Posterior vena cava (tissue), 2 donors: ENCODE results near the gene JARID2. TPM values are rescaled to one million over a fixed set of nuclear protein-coding genes. Genes with fewer than 3 reads are reported as not detected.

Experiments
- DNase-seq: peaks from one replicate; pipeline ENCODE4 v3.0.0-alpha.2; 2020; ENCODE audit warnings: low spot score
- intact Hi-C, 2 donors: fragments of 100-400 bp; cut with DNase I; formaldehyde crosslinking; loops; one replicate each; pipeline versions ENCODE4 v1.14.1 to v1.14.2; 2022 to 2023
- total RNA-seq, 2 donors: library from RNA; stranded (reverse); fragmentation: NEBNext Ultra II Directional; extraction: Animal tissue kit (Norgen Biotek cat#: 25700); gene quantifications; one replicate each; pipeline ENCODE4 v1.2.1, GENCODE V29; 2021
- donor health status: DM: yes; HTN: yes; CAD: no.
- donor health status: DM: yes; HTN: yes; CAD: no.

Gene JARID2
- total RNA-seq, 2 donors from 2014 or later, result 8.3 to 9.5 TPM

DNA sequence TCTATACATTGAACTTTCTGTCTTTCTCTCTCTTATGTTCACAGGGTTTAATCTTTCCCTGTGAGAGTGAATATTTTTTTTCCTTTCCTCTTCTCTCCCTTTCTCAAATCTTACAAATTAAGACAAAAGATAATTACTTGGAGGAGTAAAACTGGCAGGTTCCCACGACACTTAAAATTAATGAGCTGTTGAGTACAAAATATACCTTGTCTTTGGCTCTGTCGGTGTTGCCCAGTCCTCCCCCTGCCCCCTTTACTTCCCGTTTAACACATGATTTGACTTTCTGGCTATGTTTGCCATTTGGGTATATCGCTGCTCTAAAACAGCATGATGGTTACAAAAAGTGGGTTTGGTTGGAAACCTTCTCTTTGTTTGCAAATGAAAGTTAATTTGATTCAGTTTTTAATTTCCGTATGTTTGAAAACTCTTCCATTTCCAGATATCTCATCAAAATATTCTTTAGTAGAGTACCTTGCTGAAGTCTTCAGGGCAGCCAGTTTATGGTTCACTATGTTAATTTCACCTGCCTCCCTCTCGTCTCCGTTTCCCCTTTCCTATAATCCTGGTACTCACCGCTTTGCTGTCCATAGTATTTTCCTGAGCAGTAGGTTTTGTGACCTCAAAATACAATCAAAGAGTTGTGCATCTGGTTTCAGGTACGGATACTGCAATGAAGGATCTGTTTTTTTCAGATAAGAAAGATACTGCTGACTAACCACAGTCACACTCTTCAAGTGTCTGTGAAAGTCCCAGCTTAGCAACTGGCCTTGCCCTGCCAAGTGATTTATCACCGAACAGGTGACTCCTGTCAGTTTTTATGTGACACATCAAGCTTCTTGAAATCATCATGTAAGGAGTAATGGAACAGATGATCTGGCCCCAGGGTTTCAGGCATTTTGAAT lies 235.8 kb downstream of the JARID2 start:
- intact Hi-C loops, result no loop called here
- DNase-seq, result no peak

DNA sequence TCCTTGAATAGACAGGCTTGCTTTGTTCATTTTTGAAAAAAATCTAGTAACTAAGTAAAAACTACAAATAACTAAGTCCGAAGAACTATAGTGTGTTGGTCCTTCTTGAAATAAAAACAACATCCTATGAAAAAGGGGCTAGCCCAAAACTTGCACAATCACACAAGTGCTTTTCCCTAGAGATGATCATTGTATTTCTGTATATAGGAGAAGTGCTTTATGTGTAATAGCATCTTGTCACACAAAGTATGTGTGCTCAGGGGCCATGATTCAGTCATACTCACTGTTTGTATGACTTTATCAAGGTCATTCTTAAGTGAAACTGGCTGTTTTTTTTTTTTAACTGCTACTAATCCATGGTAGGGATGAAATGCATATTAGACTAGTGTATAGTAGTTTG lies 237.2 kb downstream of the JARID2 start:
- no peak for DNase-seq
- intact Hi-C loops, result no loop called here

GRCh38 chr6:15484140-15484539 lies 238.3 kb downstream of the JARID2 start:
- intact Hi-C loops, result no loop called here
- DNase-seq, result no peak

DNA sequence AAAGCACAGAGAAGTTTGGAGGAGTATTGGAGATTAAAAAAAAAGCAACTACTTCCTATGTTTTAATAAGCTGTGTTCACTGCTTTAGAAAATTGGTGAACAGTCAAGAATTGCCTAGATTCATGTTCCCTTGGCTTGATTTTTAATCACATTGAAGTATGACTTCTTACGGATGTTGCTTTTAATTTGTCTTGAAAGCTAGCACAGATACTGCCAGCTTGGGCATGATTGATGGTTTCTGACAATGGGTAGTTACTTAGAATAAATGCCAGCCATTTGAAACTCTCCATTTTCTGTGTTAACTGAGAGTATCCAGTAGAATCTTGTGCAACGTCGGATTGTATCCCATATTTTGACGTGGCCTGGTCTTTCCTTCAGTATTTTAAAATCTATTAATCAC lies 239.0 kb downstream of the JARID2 start:
- DNase-seq, result no peak
- intact Hi-C loops, result no loop called here

- intact Hi-C loops, result no loop called here
- no peak for DNase-seq
Observed at GRCh38 chr6:15485936-15486335, 240.1 kb downstream of the JARID2 start.

GRCh38 chr6:15487262-15487661 lies 241.4 kb downstream of the JARID2 start:
- intact Hi-C loops, result no loop called here
- no peak for DNase-seq

DNA sequence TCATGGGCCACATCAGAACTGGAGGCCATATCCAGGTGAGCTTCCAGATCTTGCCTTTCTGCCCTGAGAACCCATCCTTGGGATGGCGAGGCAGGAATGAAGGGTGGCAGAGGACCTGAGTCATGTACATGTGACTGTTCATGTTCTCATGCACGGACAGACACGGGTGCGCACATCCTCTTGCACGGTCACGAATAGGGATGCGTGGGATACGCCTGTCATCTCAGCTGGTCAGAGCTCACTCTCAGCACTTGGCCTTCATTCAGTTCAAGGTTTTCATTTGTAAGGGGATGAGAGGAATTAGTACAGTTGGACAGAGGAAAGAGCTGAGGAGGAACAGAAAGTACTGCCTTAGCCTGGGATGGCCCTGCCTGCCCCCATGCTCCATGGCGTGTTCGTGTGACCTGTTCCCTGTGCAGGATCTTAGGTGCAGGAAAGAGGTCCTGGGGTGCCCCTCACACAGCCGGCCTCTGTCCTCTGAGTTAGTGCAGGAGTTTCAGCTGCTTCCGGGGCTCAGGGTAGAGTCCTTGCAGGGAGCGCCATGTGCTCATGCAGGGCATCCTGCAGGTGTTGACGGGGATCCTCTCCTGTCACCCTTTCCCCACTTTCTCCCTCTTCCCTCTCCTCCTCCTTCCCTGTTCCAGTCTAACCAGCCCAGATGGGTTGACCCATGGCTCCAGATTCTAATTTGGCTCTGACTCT lies 243.5 kb downstream of the JARID2 start:
- intact Hi-C loops, result no loop called here
- no peak for DNase-seq

- intact Hi-C loops, result no loop called here
- DNase-seq, result no peak
Observed at GRCh38 chr6:15490242-15491100, 244.6 kb downstream of the JARID2 start.

DNA sequence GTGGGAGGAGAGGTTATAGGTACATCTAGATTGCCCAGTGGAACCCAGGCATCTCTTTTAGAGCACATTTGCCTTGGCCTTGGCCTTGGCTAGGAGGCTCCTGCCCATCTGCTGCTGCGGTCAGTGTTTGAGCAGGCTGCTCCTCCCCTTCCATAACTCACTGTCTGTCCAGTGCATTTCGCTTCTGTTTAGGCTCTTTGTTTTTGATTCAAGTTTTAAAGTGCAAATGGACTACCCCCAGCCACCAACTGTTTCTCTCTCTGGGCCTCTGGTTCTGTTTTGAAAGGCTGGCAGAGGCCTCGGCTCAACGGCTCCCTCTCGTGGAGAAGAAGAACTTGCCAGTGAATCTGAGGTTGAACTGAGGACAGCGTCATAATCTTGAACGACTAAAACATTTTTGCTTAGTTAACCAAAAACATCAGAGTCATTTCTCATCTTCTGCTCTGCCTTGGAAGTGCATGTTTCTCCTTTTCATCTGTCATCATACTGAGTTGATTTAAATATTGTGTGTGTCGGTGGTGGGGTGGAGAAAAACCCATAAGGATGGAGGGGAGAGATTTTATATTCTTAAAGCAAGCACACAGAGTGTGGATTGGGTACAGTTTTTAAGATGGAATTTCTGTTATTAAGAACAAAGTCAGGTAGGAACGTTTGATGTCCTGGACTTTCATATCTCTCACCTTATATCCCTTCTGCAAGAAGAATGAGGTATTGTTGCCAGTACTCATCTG lies 245.6 kb downstream of the JARID2 start:
- intact Hi-C loops, result no loop called here

DNA sequence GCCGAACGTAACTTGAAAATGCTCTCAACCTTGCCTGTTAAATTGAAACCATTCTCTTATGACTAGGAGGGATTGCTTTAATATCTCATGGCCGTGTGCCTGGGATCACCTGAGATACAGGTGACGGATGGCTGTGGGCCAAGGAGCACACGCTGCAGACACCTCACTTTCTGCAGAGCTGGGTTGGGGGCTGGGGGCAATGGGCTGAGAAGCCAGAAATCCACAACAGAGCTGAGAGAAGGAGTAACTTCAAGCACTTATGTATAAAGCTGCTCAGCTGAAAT lies 246.1 kb downstream of the JARID2 start:
- intact Hi-C loops, result no loop called here
- DNase-seq, result no peak

More for the DNA sequence above, 245.6 kb downstream of the JARID2 start:
- DNase-seq, result no peak

DNA sequence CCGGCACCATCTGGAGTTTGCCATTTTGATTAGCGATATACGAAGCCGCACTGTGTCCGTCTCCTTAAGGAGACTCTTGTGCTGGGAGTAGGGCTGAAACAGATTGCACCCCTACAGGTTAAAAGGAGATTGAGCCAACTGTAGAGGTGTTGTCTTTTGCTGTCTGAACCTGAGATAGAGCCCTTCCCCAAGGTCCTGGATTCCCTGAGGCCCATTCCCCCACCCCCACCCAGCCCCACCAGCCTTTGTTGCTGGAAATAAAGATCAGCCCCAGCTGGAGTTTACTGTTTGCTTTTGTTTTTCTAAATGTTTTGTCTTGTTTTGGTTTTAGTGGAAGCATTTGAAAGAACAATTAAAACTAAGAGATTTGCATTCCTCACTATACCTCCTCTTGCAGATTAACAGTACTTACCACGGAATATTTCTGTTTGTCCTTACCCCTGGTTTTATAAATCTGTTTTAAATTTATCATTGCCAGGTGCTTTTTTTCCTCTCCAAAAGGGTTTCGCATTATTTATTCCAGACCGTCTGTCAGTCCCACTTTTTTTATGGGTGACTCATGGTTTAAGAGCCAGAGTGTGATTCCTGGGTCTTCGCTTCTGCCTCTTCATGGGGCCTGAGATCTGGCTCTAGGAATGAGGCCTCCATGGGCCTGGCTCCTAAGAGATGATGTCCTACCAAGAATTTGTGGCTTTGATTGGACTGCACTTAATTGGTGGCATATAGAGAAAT lies 247.7 kb downstream of the JARID2 start:
- intact Hi-C loops, result no loop called here
- no peak for DNase-seq

DNA sequence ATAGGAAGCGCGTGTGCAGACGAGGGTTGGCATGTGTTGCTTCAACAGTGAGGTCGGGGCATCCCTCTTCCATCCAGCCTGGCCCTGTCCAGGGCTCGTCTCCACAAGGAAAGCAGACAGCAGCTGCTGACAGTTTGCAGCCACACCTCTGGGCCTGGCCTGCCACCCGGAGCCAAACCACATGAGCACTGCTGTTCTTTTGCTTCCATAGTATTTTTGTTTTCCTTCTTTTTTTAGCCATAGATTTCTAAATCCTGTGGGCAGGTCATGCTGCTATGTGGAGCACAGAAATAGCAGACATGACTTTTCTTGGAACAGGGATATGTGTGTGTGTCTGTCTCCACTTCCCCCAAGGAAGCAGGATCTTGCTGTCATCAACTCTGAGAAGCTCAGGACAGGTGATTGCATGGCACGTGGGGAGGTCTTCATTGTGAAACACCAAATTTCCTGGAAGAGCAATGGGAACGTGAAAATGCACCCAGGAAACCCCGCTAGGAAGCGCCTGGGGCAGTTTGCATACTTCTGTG lies 249.6 kb downstream of the JARID2 start:
- intact Hi-C loops, result no loop called here
- no peak for DNase-seq

- DNase-seq, result no peak
- intact Hi-C loops, result no loop called here
Observed at GRCh38 chr6:15496345-15497131, 250.7 kb downstream of the JARID2 start.

- intact Hi-C loops, result no loop called here
- DNase-seq, result no peak
Observed at GRCh38 chr6:15498640-15499039, 252.8 kb downstream of the JARID2 start.

- intact Hi-C loops, result no loop called here
- no peak for DNase-seq
Observed at GRCh38 chr6:15499125-15499524, 253.3 kb downstream of the JARID2 start.

GRCh38 chr6:15499591-15499990 lies 253.7 kb downstream of the JARID2 start:
- peak; percentile 54 for DNase-seq
- intact Hi-C loops, result no loop called here

GRCh38 chr6:15500078-15500740 lies 254.3 kb downstream of the JARID2 start:
- intact Hi-C loops, result loop anchor here in 1 of 2 donors (10.0 kb wide), 1 partner anchor 105 kb away; no protein-coding TSS in a partner anchor
- peak; percentile 52 for DNase-seq
